Endothelial cell of umbilical vein (primary cell): ENCODE results near the gene GSC2. TPM values are rescaled to one million over a fixed set of nuclear protein-coding genes. Genes with fewer than 3 reads are reported as not detected.

ENCODE experiments used
- BruUV-seq: library from RNA; stranded (reverse); fragments of 400-500 nt; replicated peaks from 2 replicates; lab custom pipeline; 2021; lab: Mats Ljungman, UMichigan
- CTCF ChIA-PET: fragments of 300-600, 350-600 bp; sonication (Branson Sonifier 250); formaldehyde crosslinking; loops from one replicate; lab custom pipeline; 2021; ENCODE audit warnings: antibody characterized with exemption, inconsistent platforms; lab: Charles Lee
- POLR2A ChIA-PET: fragments of 300-600, 350-600 bp; sonication (Branson Sonifier 250); formaldehyde crosslinking; loops from one replicate; lab custom pipeline; 2021; ENCODE audit warnings: antibody characterized with exemption, inconsistent platforms; lab: Charles Lee
- DNase-seq: peaks from one replicate; pipeline ENCODE4 v3.0.0-alpha.2; 2011; ENCODE audit warnings: low read depth, low spot score
- FAIRE-seq: peaks from 2 replicates; lab custom pipeline; 2011; peaks lifted over from hg19 to GRCh38; lab: Jason Lieb, UNC
- H2AFZ ChIP-seq: 2 replicates; pipeline ENCODE4 v1.6.0; 2012; ENCODE audit warnings: low read depth, low read length, control low read depth, inconsistent platforms
- H3K27ac ChIP-seq: 2 replicates; pipeline ENCODE4 v1.5.1; 2011; ENCODE audit warnings: low read depth, mild to moderate bottlenecking, control low read depth, low read length, moderate library complexity; ENCODE audit not compliant: insufficient read depth
- H3K27me3 ChIP-seq, 2 experiments: 2 replicates each; pipeline versions ENCODE4 v1.6.0 to v1.6.1; 2011; ENCODE audit warnings: low read length in 2 of 2, mixed read lengths in 1 of 2; ENCODE audit not compliant: control insufficient read depth in 2 of 2, insufficient read depth in 2 of 2
- H3K36me3 ChIP-seq, 2 experiments: 2 replicates in 1 of 2; 3 replicates in 1 of 2; pipeline ENCODE4 v1.5.1; 2011; ENCODE audit warnings: low read length in 2 of 2, mild to moderate bottlenecking in 1 of 2, moderate library complexity in 1 of 2; ENCODE audit not compliant: control insufficient read depth in 2 of 2, insufficient read depth in 2 of 2; ENCODE audit errors: extremely low read depth in 1 of 2
- H3K4me1 ChIP-seq: 3 replicates; pipeline ENCODE4 v1.5.1; 2011; ENCODE audit warnings: mild to moderate bottlenecking, low read length; ENCODE audit not compliant: control insufficient read depth, insufficient read depth; ENCODE audit errors: extremely low read depth
- H3K4me2 ChIP-seq: 2 replicates; pipeline ENCODE4 v1.6.1; 2011; ENCODE audit warnings: low read length, control low read depth, mixed read lengths; ENCODE audit not compliant: insufficient read depth
- H3K4me3 ChIP-seq, 3 experiments: fragments of 200-600 bp in 1 of 3; sonication (generic), shearing (Covaris generic) in 1 of 3; replicated peaks in 1 of 3; 2 replicates each; pipeline ENCODE4 v1.5.1; 2011 to 2016; ENCODE audit warnings: control low read depth in 3 of 3, low read length in 3 of 3, mild to moderate bottlenecking in 2 of 3, inconsistent platforms in 1 of 3, low read depth in 1 of 3, moderate library complexity in 1 of 3; ENCODE audit not compliant: insufficient read depth in 1 of 3
- H3K79me2 ChIP-seq: 2 replicates; pipeline ENCODE4 v1.6.0; 2012; ENCODE audit warnings: low read length, inconsistent platforms; ENCODE audit not compliant: control insufficient read depth, insufficient read depth
- H3K9ac ChIP-seq: replicated peaks from 2 replicates; pipeline ENCODE3; 2011; ENCODE audit warnings: low read length, control low read depth; ENCODE audit not compliant: insufficient read depth; ENCODE audit errors: extremely low read depth
- H3K9me1 ChIP-seq: replicated peaks from 3 replicates; pipeline ENCODE4 v1.6.0; 2011; ENCODE audit warnings: mild to moderate bottlenecking, low read length; ENCODE audit not compliant: control insufficient read depth, insufficient read depth; ENCODE audit errors: extremely low read depth
- H3K9me3 ChIP-seq: replicated peaks from 2 replicates; pipeline ENCODE4 v1.5.1; 2012; ENCODE audit warnings: low read length, inconsistent platforms; ENCODE audit not compliant: control insufficient read depth, insufficient read depth
- H4K20me1 ChIP-seq: replicated peaks from 2 replicates; pipeline ENCODE3; 2011; ENCODE audit warnings: mild to moderate bottlenecking, low read length; ENCODE audit not compliant: control insufficient read depth, insufficient read depth; ENCODE audit errors: extremely low read depth
- EZH2 ChIP-seq: IDR thresholded peaks from 2 replicates; pipeline ENCODE4 v1.6.1; 2012; ENCODE audit warnings: borderline replicate concordance, low read depth, mild to moderate bottlenecking, moderate library complexity, low read length, inconsistent platforms; ENCODE audit not compliant: severe bottlenecking
- FOS ChIP-seq: IDR thresholded peaks from 2 replicates; pipeline ENCODE4 v1.6.1; 2011; ENCODE audit warnings: mild to moderate bottlenecking, low read length, moderate library complexity, borderline replicate concordance; ENCODE audit not compliant: insufficient read depth
- GATA2 ChIP-seq: IDR thresholded peaks from 2 replicates; pipeline ENCODE4 v1.7.0; 2011; ENCODE audit warnings: low read depth, mild to moderate bottlenecking, moderate library complexity, mixed read lengths, low read length; ENCODE audit not compliant: insufficient read length, insufficient read depth
- JUN ChIP-seq: IDR thresholded peaks from 2 replicates; pipeline ENCODE4 v1.6.1; 2011; ENCODE audit warnings: borderline replicate concordance, low read depth; ENCODE audit not compliant: insufficient read length, insufficient read depth
- MYC ChIP-seq: IDR thresholded peaks from one replicate; pipeline ENCODE4 v1.6.1; 2011; ENCODE audit warnings: mild to moderate bottlenecking, low read depth, low read length
- POLR2A ChIP-seq: IDR thresholded peaks from 2 replicates; pipeline ENCODE4 v1.6.1; 2012; ENCODE audit warnings: low read depth, mild to moderate bottlenecking, control low read depth, low read length
- POLR2AphosphoS5 ChIP-seq: IDR thresholded peaks from 2 replicates; pipeline ENCODE4 v1.6.1; 2012; ENCODE audit warnings: low read depth, mild to moderate bottlenecking, control low read depth, low read length, moderate library complexity; ENCODE audit not compliant: insufficient read depth
- dilution Hi-C: fragments of 300-500 bp; cut with MboI; formaldehyde crosslinking; loops from one replicate; pipeline ENCODE4 v1.15.0; 2019; ENCODE audit warnings: low sequenced_read_pairs; ENCODE audit not compliant: extremely low pct_ligation_motif_present
- intact Hi-C: fragments of 100-400 bp; cut with micrococcal nuclease; formaldehyde crosslinking; loops from one replicate; pipeline ENCODE4 v1.10.0; 2022
- polyA plus RNA-seq, 4 experiments: library from polyadenylated mRNA; depleted of rRNA in 3 of 4; stranded (reverse) in 3 of 4; unstranded in 1 of 4; fragments of >200 nt; gene quantifications; 2 replicates each; pipeline versions ENCODE4 v1.2.1 to v1.2.3, GENCODE V29; 2011 to 2012; ENCODE audit warnings: missing spikeins in 1 of 4
- total RNA-seq: library from RNA; stranded (reverse); gene quantifications from 2 replicates; pipeline ENCODE4 v1.2.3, GENCODE V29; 2021
- TF ChIP-seq, protein P1 (sequence below), 2 donors: IDR thresholded peaks; 1 replicate in 1 of 2; 2 replicates in 1 of 2; pipeline ENCODE4 v1.5.1; 2011; ENCODE audit warnings: low read length in 2 of 2, mild to moderate bottlenecking in 2 of 2, moderate library complexity in 2 of 2, control low read depth in 1 of 2, inconsistent platforms in 1 of 2, low read depth in 1 of 2; ENCODE audit not compliant: insufficient read depth in 1 of 2; ENCODE audit errors: extremely low read depth in 1 of 2
- TF ChIP-seq, protein P2 (sequence below): IDR thresholded peaks from 2 replicates; pipeline ENCODE4 v1.6.1; 2011; ENCODE audit not compliant: insufficient read depth, insufficient read length

Gene GSC2
- total and polyA plus RNA-seq, 2 donors (not counting 3 experiments of a cell fraction or from before 2014, with no cell fraction given): not detected

DNA sequence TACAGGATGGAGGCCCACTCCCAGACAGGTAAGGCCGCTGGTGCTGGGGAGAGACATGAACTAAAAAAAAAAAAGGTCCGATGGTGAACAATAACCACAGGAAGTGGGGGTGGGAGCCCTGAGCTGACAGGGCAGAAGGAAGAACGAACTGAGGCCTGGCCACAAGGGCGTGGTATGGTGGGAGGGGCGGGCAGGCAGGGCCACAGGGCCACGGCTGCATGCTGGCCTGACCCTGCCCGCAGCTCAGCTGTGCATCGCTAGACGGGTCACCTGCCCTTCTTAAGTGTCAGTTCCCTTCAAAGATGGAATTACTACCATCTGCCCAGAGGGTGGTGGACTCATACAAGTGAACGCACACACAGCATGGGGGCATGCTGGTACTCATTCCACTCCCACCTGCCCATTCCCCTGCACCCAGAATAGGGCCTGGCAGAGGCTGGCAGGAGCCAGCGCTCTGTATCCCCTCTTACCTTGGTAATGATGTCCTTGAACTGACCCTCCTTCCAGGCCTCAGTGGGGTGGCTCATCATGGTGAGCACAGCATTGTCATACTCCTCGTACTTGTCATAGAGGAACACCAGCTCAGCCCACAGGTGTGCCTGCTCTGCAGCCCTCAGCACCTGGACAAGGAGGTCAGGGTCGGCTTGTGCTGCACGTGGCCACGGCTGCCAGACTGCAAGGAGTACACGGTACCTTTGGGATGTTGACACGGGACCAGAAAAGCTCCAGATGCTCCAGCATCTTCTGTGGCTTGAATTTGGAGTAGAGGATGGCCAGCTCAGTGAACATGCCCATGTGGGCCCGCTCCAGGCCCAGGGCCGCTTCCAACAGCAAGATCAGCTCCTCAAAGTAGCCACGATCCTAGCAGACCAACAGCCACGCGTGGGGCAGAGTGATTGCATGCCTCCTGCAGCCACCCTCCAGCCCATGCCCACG is 46.0 kb upstream of the GSC2 start:
- H3K9ac ChIP-seq: no peak overlapping the region
- H3K4me1 ChIP-seq: no peaks in the 10 kb centered on the region
- no peak overlapping the region for H3K27ac ChIP-seq
- no peaks in the 10 kb centered on the region for H3K79me2 ChIP-seq
- TF ChIP-seq GATA2: no peak
- TF ChIP-seq MYC: no peak
- TF ChIP-seq, protein P1, sequence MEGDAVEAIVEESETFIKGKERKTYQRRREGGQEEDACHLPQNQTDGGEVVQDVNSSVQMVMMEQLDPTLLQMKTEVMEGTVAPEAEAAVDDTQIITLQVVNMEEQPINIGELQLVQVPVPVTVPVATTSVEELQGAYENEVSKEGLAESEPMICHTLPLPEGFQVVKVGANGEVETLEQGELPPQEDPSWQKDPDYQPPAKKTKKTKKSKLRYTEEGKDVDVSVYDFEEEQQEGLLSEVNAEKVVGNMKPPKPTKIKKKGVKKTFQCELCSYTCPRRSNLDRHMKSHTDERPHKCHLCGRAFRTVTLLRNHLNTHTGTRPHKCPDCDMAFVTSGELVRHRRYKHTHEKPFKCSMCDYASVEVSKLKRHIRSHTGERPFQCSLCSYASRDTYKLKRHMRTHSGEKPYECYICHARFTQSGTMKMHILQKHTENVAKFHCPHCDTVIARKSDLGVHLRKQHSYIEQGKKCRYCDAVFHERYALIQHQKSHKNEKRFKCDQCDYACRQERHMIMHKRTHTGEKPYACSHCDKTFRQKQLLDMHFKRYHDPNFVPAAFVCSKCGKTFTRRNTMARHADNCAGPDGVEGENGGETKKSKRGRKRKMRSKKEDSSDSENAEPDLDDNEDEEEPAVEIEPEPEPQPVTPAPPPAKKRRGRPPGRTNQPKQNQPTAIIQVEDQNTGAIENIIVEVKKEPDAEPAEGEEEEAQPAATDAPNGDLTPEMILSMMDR (IDR thresholded peaks at IDR 0.05; ENCODE audit: extremely low read depth in 1 of 2, insufficient read depth in 1 of 2, low read depth in 1 of 2, low read length in 2 of 2): no peak
- TF ChIP-seq FOS: no peak
- no peak for TF ChIP-seq EZH2
- TF ChIP-seq JUN: no peak
- TF ChIP-seq POLR2AphosphoS5: no peak
- no peak for TF ChIP-seq POLR2A
- TF ChIP-seq, protein P2, sequence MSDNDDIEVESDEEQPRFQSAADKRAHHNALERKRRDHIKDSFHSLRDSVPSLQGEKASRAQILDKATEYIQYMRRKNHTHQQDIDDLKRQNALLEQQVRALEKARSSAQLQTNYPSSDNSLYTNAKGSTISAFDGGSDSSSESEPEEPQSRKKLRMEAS: no peak
- no peak overlapping the region for H2AFZ ChIP-seq
- BruUV-seq: no TSS peak
- no peak overlapping the region for H3K4me2 ChIP-seq
- no peaks in the 10 kb centered on the region for H3K9me3 ChIP-seq
- dilution Hi-C loops (no loop called here), intact Hi-C loops (no loop called here)
- CTCF ChIA-PET: interaction anchor here (1.2 kb wide), 1 partner anchor 9 kb away, joined by 3 read pairs; no protein-coding TSS in a partner anchor
- no peaks in the 10 kb centered on the region for H3K9me1 ChIP-seq
- no peaks in the 10 kb centered on the region for H4K20me1 ChIP-seq
- no peaks in the 10 kb centered on the region for H3K36me3 ChIP-seq
- POLR2A ChIA-PET: no interaction called here
- H3K27me3 ChIP-seq: no peaks in the 10 kb centered on the region
- H3K4me3 ChIP-seq: no peak overlapping the region
- DNase-seq (no peak), FAIRE-seq (no peak)
